NT2/D1 (cell line): ENCODE results near the gene KREMEN1.

Source experiments
- SUZ12 ChIP-seq: IDR thresholded peaks from 2 replicates; pipeline ENCODE4 v1.6.1; 2011; ENCODE audit not compliant: insufficient read length, insufficient read depth; ENCODE audit errors: extremely low read depth
- ZNF274 ChIP-seq: IDR thresholded peaks from 2 replicates; pipeline ENCODE4 v1.6.1; 2011; ENCODE audit warnings: mild to moderate bottlenecking, low read depth, low read length

GRCh38 chr22:29186302-29186701 lies 113.5 kb downstream of the KREMEN1 start:
- TF ChIP-seq ZNF274 (no peak), SUZ12 (no peak)
